OCI-LY1 (cell line): Measurements from ENCODE around the gene PLA2G3.

ENCODE experiments used
- H2AFZ ChIP-seq: fragments of 200-600 bp; sonication (generic), shearing (Covaris generic); 2 replicates; pipeline ENCODE4 v1.6.0; 2014; ENCODE audit warnings: antibody characterized with exemption, mild to moderate bottlenecking, low read length
- H3F3A ChIP-seq: fragments of 200-600 bp; sonication (generic), shearing (Covaris generic); 2 replicates; pipeline ENCODE4 v1.6.0; 2014; ENCODE audit warnings: mild to moderate bottlenecking, antibody characterized with exemption, low read length, moderate library complexity; ENCODE audit not compliant: insufficient read depth
- H3K27ac ChIP-seq: fragments of 200-600 bp; sonication (generic); 2 replicates; pipeline ENCODE4 v1.5.1; 2014; ENCODE audit warnings: low read length, mixed run types, mild to moderate bottlenecking, low read depth; ENCODE audit not compliant: poor library complexity, severe bottlenecking
- H3K27me3 ChIP-seq: fragments of 200-600 bp; sonication (generic); 2 replicates; pipeline ENCODE4 v1.6.0; 2014; ENCODE audit warnings: antibody characterized with exemption, mild to moderate bottlenecking, low read length, moderate library complexity; ENCODE audit not compliant: insufficient read depth
- H3K36me3 ChIP-seq: fragments of 200-600 bp; sonication (generic); 2 replicates; pipeline ENCODE4 v1.6.1; 2014; ENCODE audit warnings: mild to moderate bottlenecking, antibody characterized with exemption, low read length, moderate library complexity, mixed read lengths; ENCODE audit not compliant: insufficient read depth
- H3K4me1 ChIP-seq: fragments of 200-600 bp; sonication (generic); 2 replicates; pipeline ENCODE4 v1.5.1; 2014; ENCODE audit warnings: mild to moderate bottlenecking, low read length, moderate library complexity; ENCODE audit not compliant: insufficient read depth, severe bottlenecking
- H3K4me2 ChIP-seq: fragments of 200-600 bp; sonication (generic), shearing (Covaris generic); 2 replicates; pipeline ENCODE4 v1.6.1; 2014; ENCODE audit warnings: low read length
- H3K4me3 ChIP-seq: fragments of 200-600 bp; sonication (generic); 2 replicates; pipeline ENCODE4 v1.5.1; 2014; ENCODE audit warnings: low read length, low read depth, mild to moderate bottlenecking, mixed read lengths; ENCODE audit not compliant: poor library complexity, severe bottlenecking
- H3K79me2 ChIP-seq: fragments of 200-600 bp; shearing (Covaris generic); 2 replicates; pipeline ENCODE4 v1.6.1; 2016; ENCODE audit warnings: mixed run types, low read length, mixed read lengths; ENCODE audit not compliant: insufficient read depth
- H3K9ac ChIP-seq: fragments of 200-600 bp; sonication (generic), shearing (Covaris generic); 2 replicates; pipeline ENCODE4 v1.6.1; 2014; ENCODE audit warnings: mild to moderate bottlenecking, low read length, mixed read lengths
- H3K9me2 ChIP-seq: fragments of 200-600 bp; sonication (generic), shearing (Covaris generic); 2 replicates; pipeline ENCODE4 v1.6.1; 2014; ENCODE audit warnings: low read depth, mild to moderate bottlenecking, low read length, mixed read lengths
- H3K9me3 ChIP-seq: fragments of 200-600 bp; shearing (Covaris generic); 2 replicates; pipeline ENCODE4 v1.6.1; 2014; ENCODE audit warnings: low read length, mixed read lengths
- H4K20me1 ChIP-seq: fragments of 200-600 bp; sonication (generic), shearing (Covaris generic); 2 replicates; pipeline ENCODE4 v1.6.0; 2016; ENCODE audit warnings: mild to moderate bottlenecking, low read length; ENCODE audit not compliant: insufficient read depth
- CTCF ChIP-seq: fragments of 200-600 bp; sonication (generic), shearing (Covaris generic); IDR thresholded peaks from 2 replicates; pipeline ENCODE4 v1.5.1; 2017; ENCODE audit warnings: mild to moderate bottlenecking, antibody characterized with exemption, low read length, moderate library complexity, mixed read lengths
- EZH2 ChIP-seq: fragments of 200-600 bp; sonication (generic), shearing (Covaris generic); IDR thresholded peaks from 2 replicates; pipeline ENCODE4 v1.8.0; 2017; ENCODE audit warnings: borderline replicate concordance, mixed run types, mild to moderate bottlenecking, antibody characterized with exemption, low read length, moderate library complexity, mixed read lengths

PLA2G3 gene

GRCh38 chr22:31143537-31143936, 3.2 kb upstream of the PLA2G3 start:
- Histone ChIP-seq H3K27ac (no peak overlapping the region), H3K9me3 (no peaks in the 10 kb centered on the region), H3K9me2 (no peaks in the 10 kb centered on the region), H3K4me1 (no peaks in the 10 kb centered on the region), H2AFZ (no peak overlapping the region), H4K20me1 (no peaks in the 10 kb centered on the region), H3K36me3 (no peaks in the 10 kb centered on the region), H3K4me2 (no peak overlapping the region), H3K4me3 (no peak overlapping the region), H3K9ac (no peak overlapping the region), H3F3A (no peaks in the 10 kb centered on the region), H3K27me3 (no peaks in the 10 kb centered on the region; the same call in 1 of the 2 replicates), H3K79me2 (no peaks in the 10 kb centered on the region)
- no peak for TF ChIP-seq EZH2
- TF ChIP-seq CTCF: no peak

- no peak overlapping the region for H3K27ac ChIP-seq
- no peaks in the 10 kb centered on the region for H3F3A ChIP-seq
- no peak for TF ChIP-seq EZH2
- TF ChIP-seq CTCF: no peak
- no peaks in the 10 kb centered on the region for H3K9me2 ChIP-seq
- H4K20me1 ChIP-seq: no peaks in the 10 kb centered on the region
- no peak overlapping the region for H2AFZ ChIP-seq
- H3K4me2 ChIP-seq: no peak overlapping the region
- H3K4me1 ChIP-seq: no peaks in the 10 kb centered on the region
- H3K9me3 ChIP-seq: no peaks in the 10 kb centered on the region
- no peaks in the 10 kb centered on the region for H3K79me2 ChIP-seq
- no peak overlapping the region for H3K9ac ChIP-seq
- H3K4me3 ChIP-seq: no peak overlapping the region
- no peaks in the 10 kb centered on the region; the same call in 1 of the 2 replicates for H3K27me3 ChIP-seq
- no peaks in the 10 kb centered on the region for H3K36me3 ChIP-seq
Observed at GRCh38 chr22:31143038-31143437, 2.7 kb upstream of the PLA2G3 start.

GRCh38 chr22:31142285-31142684, 2.0 kb upstream of the PLA2G3 start:
- H3K4me1 ChIP-seq: no peaks in the 10 kb centered on the region

More at GRCh38 chr22:31142285-31142684, 2.0 kb upstream of the PLA2G3 start:
- no peak for TF ChIP-seq EZH2
- TF ChIP-seq CTCF: no peak
- no peak overlapping the region for H2AFZ ChIP-seq
- H3K9me2 ChIP-seq: no peaks in the 10 kb centered on the region
- no peaks in the 10 kb centered on the region for H4K20me1 ChIP-seq
- no peaks in the 10 kb centered on the region for H3K9me3 ChIP-seq
- H3K36me3 ChIP-seq: no peaks in the 10 kb centered on the region
- no peaks in the 10 kb centered on the region for H3F3A ChIP-seq
- no peak overlapping the region for H3K27ac ChIP-seq
- H3K27me3 ChIP-seq: no peaks in the 10 kb centered on the region; the same call in 1 of the 2 replicates
- H3K4me3 ChIP-seq: no peak overlapping the region
- H3K4me2 ChIP-seq: no peak overlapping the region
- no peaks in the 10 kb centered on the region for H3K79me2 ChIP-seq
- no peak overlapping the region for H3K9ac ChIP-seq
